ENCODE results near the gene ZNF787. TPM values are rescaled to one million over a fixed set of nuclear protein-coding genes. Genes with fewer than 3 reads are reported as not detected.

Gene ZNF787
- total and polyA plus RNA-seq, 10 donors = 16.6 to 53.8 (median 30.9) TPM

GRCh38 chr19:56123266-56123891, 2.3 kb upstream of the ZNF787 start:
- DNase-seq = no peak
- H3K4me1 ChIP-seq = peaks cover 20 to 33% (median 30%) of the 10 kb centered on the region in 6 donors
- 87 to 95% (median 89%) methylated on average over 9 to 16 of the region's 16 CpGs for WGBS, 5 donors
- no peak overlapping the region for H3K4me3 ChIP-seq
- H3K27me3 ChIP-seq (replicated peaks in 1 of 7) = no peaks in the 10 kb centered on the region
- no peaks in the 10 kb centered on the region for H3K9me3 ChIP-seq
- TF ChIP-seq POLR2AphosphoS5 (IDR thresholded peaks at IDR 0.05) (peak in 1 of 3 donors; percentile 5), POLR2A (IDR thresholded peaks at IDR 0.05) (no peak), CTCF (IDR thresholded peaks at IDR 0.05 in 8 of 11, conservative IDR thresholded peaks at IDR 0.05 in 3 of 11) (no peak)
- H3K27ac ChIP-seq = peak overlapping the region in 5 of 8 donors; percentile 6 to 91 (median 33)
- intact Hi-C loops (cut with DNase I; ENCODE audit: low total_unique reads) = no loop called here
- peaks cover 0 to 5% (median 0%) of the 10 kb centered on the region in 6 donors for H3K36me3 ChIP-seq

- intact Hi-C loops (cut with DNase I; ENCODE audit: low total_unique reads) = no loop called here
- 0 to 1% (median 0%) methylated on average over 13 to 99 of the region's 99 CpGs for WGBS, 5 donors
- Histone ChIP-seq H3K27me3 (replicated peaks in 1 of 7) (no peaks in the 10 kb centered on the region), H3K36me3 (peaks cover 0 to 23% (median 0%) of the 10 kb centered on the region in 6 donors), H3K4me3 (peak overlapping the region; percentile 68 to 93 (median 78)), H3K4me1 (peaks cover 40 to 61% (median 57%) of the 10 kb centered on the region in 6 donors), H3K27ac (peak overlapping the region; percentile 83 to 100 (median 96)), H3K9me3 (no peaks in the 10 kb centered on the region)
- peak; percentile 96 for DNase-seq
- TF ChIP-seq POLR2A (IDR thresholded peaks at IDR 0.05) = no peak
- peak; percentile 87 to 92 (median 90) for TF ChIP-seq POLR2AphosphoS5 (IDR thresholded peaks at IDR 0.05)
- TF ChIP-seq CTCF (IDR thresholded peaks at IDR 0.05 in 8 of 11, conservative IDR thresholded peaks at IDR 0.05 in 3 of 11) = peak in 9 of 11 experiments; percentile 14 to 52 (median 41)
Measured at GRCh38 chr19:56120371-56121179, 520 bp downstream of the ZNF787 start.

GRCh38 chr19:56120002-56120370, 1.1 kb downstream of the ZNF787 start:
- Histone ChIP-seq H3K36me3 (peaks cover 0 to 28% (median 0%) of the 10 kb centered on the region in 6 donors), H3K9me3 (no peaks in the 10 kb centered on the region), H3K27ac (peak overlapping the region; percentile 83 to 100 (median 96)), H3K4me3 (peak overlapping the region; percentile 68 to 93 (median 78)), H3K4me1 (peaks cover 42 to 67% (median 62%) of the 10 kb centered on the region in 6 donors), H3K27me3 (replicated peaks in 1 of 7) (no peaks in the 10 kb centered on the region)
- TF ChIP-seq CTCF (IDR thresholded peaks at IDR 0.05 in 8 of 11, conservative IDR thresholded peaks at IDR 0.05 in 3 of 11) = no peak
- TF ChIP-seq POLR2AphosphoS5 (IDR thresholded peaks at IDR 0.05) = no peak
- WGBS, 5 donors = 9 to 22% (median 16%) methylated on average over 6 to 8 of the region's 8 CpGs
- no peak for DNase-seq
- intact Hi-C loops (cut with DNase I; ENCODE audit: low total_unique reads) = no loop called here

GRCh38 chr19:56119582-56119978, 1.5 kb downstream of the ZNF787 start:
- Histone ChIP-seq H3K9me3 (no peaks in the 10 kb centered on the region), H3K27ac (peak overlapping the region; percentile 83 to 100 (median 96)), H3K27me3 (replicated peaks in 1 of 7) (no peaks in the 10 kb centered on the region), H3K36me3 (peaks cover 0 to 32% (median 0%) of the 10 kb centered on the region in 6 donors), H3K4me1 (peaks cover 46 to 71% (median 66%) of the 10 kb centered on the region in 6 donors), H3K4me3 (peak overlapping the region; percentile 68 to 93 (median 78))
- TF ChIP-seq POLR2AphosphoS5 (IDR thresholded peaks at IDR 0.05) (peak in 1 of 3 donors; percentile 5), POLR2A (IDR thresholded peaks at IDR 0.05) (no peak), CTCF (IDR thresholded peaks at IDR 0.05 in 8 of 11, conservative IDR thresholded peaks at IDR 0.05 in 3 of 11) (no peak)
- intact Hi-C loops (cut with DNase I; ENCODE audit: low total_unique reads) = no loop called here
- WGBS, 5 donors = 34 to 65% (median 42%) methylated on average over 15 to 16 of the region's 16 CpGs
- peak; percentile 85 for DNase-seq

Data from spleen (tissue), 11 donors.